NCI-H524 treated with DMSO at 0.1 percent for 48 hours (cell line): Measurements from ENCODE around the gene LRBA.

Experiments used
- DNase-seq: peaks from one replicate; lab custom pipeline; 2025; lab: John Stamatoyannopoulos, UW

The LRBA gene

GRCh38 chr4:150240011-150240410 lies 775.1 kb downstream of the LRBA start:
- DNase-seq = no peak

GRCh38 chr4:150238591-150238990 lies 776.5 kb downstream of the LRBA start:
- DNase-seq = no peak

- no peak for DNase-seq
Observed at GRCh38 chr4:150237110-150237872, 777.8 kb downstream of the LRBA start.

GRCh38 chr4:150236626-150237025 lies 778.5 kb downstream of the LRBA start:
- no peak for DNase-seq

- DNase-seq = no peak
Observed at GRCh38 chr4:150235808-150236271, 779.2 kb downstream of the LRBA start.

GRCh38 chr4:150235317-150235716 lies 779.8 kb downstream of the LRBA start:
- no peak for DNase-seq

- DNase-seq = no peak
Observed at GRCh38 chr4:150234246-150234645, 780.8 kb downstream of the LRBA start.

- no peak for DNase-seq
Observed at GRCh38 chr4:150232029-150232428, 783.1 kb downstream of the LRBA start.

- no peak for DNase-seq
Observed at GRCh38 chr4:150231107-150231770, 783.8 kb downstream of the LRBA start.

- no peak for DNase-seq
Observed at GRCh38 chr4:150230561-150230960, 784.5 kb downstream of the LRBA start.

GRCh38 chr4:150229520-150229919 lies 785.6 kb downstream of the LRBA start:
- no peak for DNase-seq

GRCh38 chr4:150224896-150225591 lies 790.0 kb downstream of the LRBA start:
- DNase-seq = no peak

GRCh38 chr4:150219841-150220240 lies 795.2 kb downstream of the LRBA start:
- DNase-seq = no peak

GRCh38 chr4:150218447-150218846 lies 796.6 kb downstream of the LRBA start:
- no peak for DNase-seq

- DNase-seq = no peak
Observed at GRCh38 chr4:150217808-150218207, 797.3 kb downstream of the LRBA start.

- no peak for DNase-seq
Observed at GRCh38 chr4:150217192-150217591, 797.9 kb downstream of the LRBA start.

- DNase-seq = no peak
Observed at GRCh38 chr4:150216726-150217125, 798.4 kb downstream of the LRBA start.

GRCh38 chr4:150215601-150216000 lies 799.5 kb downstream of the LRBA start:
- no peak for DNase-seq
